ENCODE measurements around the gene DPP6.

DPP6 gene

GRCh38 chr7:154685564-154685901 lies 633.3 kb downstream of the DPP6 start:
- TF ChIP-seq, protein P1, sequence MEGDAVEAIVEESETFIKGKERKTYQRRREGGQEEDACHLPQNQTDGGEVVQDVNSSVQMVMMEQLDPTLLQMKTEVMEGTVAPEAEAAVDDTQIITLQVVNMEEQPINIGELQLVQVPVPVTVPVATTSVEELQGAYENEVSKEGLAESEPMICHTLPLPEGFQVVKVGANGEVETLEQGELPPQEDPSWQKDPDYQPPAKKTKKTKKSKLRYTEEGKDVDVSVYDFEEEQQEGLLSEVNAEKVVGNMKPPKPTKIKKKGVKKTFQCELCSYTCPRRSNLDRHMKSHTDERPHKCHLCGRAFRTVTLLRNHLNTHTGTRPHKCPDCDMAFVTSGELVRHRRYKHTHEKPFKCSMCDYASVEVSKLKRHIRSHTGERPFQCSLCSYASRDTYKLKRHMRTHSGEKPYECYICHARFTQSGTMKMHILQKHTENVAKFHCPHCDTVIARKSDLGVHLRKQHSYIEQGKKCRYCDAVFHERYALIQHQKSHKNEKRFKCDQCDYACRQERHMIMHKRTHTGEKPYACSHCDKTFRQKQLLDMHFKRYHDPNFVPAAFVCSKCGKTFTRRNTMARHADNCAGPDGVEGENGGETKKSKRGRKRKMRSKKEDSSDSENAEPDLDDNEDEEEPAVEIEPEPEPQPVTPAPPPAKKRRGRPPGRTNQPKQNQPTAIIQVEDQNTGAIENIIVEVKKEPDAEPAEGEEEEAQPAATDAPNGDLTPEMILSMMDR (IDR thresholded peaks at IDR 0.05; ENCODE audit: low read depth, low read length) = no peak
- no peak overlapping the region for H3K4me3 ChIP-seq (ENCODE audit: low read depth, low read length)

DNA sequence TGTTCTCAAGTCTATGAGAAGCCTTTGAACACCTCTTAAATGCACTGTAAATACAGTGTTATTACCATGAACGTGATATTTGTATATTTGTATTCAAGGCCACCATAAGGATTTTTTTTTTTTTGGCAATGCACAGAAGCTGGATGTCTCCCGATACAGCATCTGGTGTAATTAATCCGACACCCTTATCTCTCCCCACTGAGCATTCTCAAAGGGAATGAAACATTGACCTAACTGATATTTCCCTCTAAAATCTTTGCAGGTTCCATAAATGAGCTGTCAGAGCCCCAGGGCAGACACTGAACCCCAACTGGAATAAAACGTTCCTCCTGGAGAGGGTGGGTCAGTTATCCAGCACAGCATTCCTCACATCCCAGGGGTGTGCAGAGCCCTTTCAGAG lies 634.1 kb downstream of the DPP6 start:
- TF ChIP-seq, protein P1 (IDR thresholded peaks at IDR 0.05; ENCODE audit: low read depth, low read length) = no peak
- H3K4me3 ChIP-seq (ENCODE audit: low read depth, low read length) = no peak overlapping the region

- TF ChIP-seq, protein P1 (IDR thresholded peaks at IDR 0.05; ENCODE audit: low read depth, low read length) = no peak
- no peak overlapping the region for H3K4me3 ChIP-seq (ENCODE audit: low read depth, low read length)
Observed at GRCh38 chr7:154688952-154689351, 636.8 kb downstream of the DPP6 start.

DNA sequence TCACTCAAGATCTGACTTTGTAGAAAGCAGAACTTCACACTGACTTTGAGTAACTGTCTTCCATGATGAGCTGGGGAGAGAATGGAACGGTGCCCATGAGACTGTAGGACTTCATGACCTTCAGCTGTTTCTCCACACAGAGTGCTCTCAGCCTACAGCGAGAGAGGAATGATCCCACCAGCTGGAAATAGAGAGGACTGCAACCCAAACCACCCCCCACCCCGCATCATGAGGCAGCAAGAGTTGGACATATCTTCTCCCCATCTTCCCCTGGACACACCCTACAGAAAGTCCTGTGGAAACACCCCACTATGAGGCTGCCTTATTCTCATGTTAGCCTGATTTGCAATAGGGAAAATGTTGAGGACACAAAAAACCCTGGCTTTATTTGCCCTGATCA lies 638.2 kb downstream of the DPP6 start:
- TF ChIP-seq, protein P1 (IDR thresholded peaks at IDR 0.05; ENCODE audit: low read depth, low read length) = no peak
- no peak overlapping the region for H3K4me3 ChIP-seq (ENCODE audit: low read depth, low read length)

DNA sequence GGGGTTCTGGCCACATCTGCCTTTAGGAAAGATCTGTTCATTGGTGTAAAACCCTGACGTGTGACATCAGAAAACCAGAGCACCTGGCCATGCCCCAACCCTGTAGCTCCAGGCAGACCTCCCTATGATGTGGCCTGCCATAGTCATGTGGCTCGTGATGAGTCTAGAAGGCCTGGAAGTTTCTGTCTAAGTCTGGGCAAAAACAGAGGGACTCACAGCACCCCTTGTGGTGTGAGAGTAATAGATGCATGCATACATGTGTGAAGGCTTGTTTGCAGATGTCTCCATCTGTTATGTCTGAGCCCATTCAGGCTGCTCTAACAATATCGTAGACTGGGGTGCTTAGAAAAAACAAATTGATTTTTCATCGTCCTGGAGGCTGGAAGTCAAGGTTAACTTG lies 641.5 kb downstream of the DPP6 start:
- TF ChIP-seq, protein P1 (IDR thresholded peaks at IDR 0.05; ENCODE audit: low read depth, low read length) = no peak
- no peak overlapping the region for H3K4me3 ChIP-seq (ENCODE audit: low read depth, low read length)

DNA sequence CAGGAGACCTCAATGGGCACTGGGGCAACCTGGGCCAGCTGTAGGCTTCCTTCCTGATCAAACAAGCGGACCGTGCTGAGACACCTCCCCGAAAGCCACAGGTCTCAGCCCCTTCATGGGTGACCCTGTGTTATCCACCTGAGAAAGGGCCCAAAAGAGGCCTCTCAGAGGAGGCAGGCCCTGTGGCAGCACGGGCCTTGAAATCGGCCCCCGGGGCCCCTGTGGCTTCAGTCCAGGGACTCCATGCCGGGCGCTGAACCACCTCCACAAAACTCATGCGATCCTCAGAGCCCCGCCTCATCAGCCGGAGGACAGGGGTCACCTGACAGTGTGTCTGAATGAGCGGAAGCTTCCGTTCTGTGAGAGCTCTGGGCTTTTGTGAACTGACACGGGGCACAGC lies 643.6 kb downstream of the DPP6 start:
- TF ChIP-seq, protein P1 (IDR thresholded peaks at IDR 0.05; ENCODE audit: low read depth, low read length) = no peak
- no peak overlapping the region for H3K4me3 ChIP-seq (ENCODE audit: low read depth, low read length)

DNA sequence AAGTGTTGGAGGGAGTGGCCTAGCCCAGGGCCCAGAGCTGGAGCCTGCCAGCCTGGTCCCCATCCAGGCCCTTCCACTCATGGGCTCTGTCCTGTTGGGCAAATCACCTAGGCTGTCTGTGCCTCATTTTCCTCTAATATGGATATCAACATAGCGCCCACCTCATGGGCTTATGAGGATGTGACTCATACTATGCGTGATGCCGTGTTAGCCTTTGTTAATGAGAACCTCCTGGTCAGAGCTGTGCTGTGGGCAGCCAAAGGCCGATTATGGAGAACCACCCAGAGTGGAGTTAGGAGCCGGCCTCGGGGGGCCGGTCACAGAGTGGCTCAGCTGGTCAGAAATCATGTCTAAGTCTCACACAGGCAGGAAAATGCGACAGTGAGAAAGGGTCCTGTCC lies 644.4 kb downstream of the DPP6 start:
- H3K4me3 ChIP-seq (ENCODE audit: low read depth, low read length) = no peak overlapping the region
- TF ChIP-seq, protein P1 (IDR thresholded peaks at IDR 0.05; ENCODE audit: low read depth, low read length) = no peak
